Measurements from ENCODE around the gene IL1RN. TPM values are rescaled to one million over a fixed set of nuclear protein-coding genes. Genes with fewer than 3 reads are reported as not detected.

The IL1RN gene
- total and polyA plus RNA-seq, 8 donors: 0.37 to 3.1 (median 1.4) TPM; not detected in 1

DNA sequence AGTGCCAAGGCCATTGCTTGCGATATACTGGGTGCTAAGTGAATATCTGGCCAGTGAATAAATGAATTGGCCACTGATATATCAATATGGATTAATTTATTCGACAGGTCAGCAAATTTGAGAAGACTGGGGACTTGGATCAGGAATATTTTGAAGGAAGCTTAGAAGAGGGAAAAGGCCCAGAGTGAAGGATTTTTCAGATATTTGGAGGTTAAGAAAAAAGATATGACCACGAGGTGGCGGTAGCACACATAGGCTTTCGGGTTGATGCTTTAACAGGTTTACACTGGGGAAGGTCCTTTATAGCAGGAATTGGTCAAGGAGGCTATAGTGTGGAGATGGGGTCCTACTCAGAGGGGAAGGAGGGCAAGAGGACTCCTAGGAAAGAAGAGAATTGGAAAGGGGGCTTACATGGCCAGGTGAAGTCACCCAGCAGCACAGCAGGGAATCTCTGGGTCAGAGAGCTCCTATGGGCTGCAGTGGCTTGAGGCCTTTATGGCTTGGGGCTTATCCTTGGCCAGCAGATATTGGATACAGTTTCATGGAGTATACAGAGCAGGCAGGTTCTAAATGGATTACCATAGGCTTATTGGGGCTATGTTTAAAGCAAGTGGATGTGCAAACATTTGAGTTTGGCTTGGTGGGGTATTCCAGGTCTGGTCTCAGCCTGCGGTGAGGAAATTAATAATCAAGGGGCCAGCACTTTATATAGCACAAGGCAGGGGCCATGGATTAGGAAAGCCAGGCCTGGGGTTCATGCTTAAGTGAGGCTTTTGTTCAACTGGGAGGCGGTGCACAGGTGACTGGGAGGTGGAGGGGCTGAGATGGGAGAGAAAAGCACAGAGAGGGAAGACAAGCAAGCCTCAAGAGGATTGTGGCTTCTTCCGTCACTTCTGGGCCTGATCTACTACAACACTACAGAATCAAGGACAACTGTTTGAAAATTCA lies 9.7 kb downstream of the IL1RN start:
- no peaks in the 10 kb centered on the region for H3K27me3 ChIP-seq
- TF ChIP-seq, protein P1, sequence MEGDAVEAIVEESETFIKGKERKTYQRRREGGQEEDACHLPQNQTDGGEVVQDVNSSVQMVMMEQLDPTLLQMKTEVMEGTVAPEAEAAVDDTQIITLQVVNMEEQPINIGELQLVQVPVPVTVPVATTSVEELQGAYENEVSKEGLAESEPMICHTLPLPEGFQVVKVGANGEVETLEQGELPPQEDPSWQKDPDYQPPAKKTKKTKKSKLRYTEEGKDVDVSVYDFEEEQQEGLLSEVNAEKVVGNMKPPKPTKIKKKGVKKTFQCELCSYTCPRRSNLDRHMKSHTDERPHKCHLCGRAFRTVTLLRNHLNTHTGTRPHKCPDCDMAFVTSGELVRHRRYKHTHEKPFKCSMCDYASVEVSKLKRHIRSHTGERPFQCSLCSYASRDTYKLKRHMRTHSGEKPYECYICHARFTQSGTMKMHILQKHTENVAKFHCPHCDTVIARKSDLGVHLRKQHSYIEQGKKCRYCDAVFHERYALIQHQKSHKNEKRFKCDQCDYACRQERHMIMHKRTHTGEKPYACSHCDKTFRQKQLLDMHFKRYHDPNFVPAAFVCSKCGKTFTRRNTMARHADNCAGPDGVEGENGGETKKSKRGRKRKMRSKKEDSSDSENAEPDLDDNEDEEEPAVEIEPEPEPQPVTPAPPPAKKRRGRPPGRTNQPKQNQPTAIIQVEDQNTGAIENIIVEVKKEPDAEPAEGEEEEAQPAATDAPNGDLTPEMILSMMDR (IDR thresholded peaks at IDR 0.05): peak; percentile 31 to 65 (median 51)
- intact Hi-C loops (cut with DNase I): loop anchor here in 2 of 3 donors (5.0 kb wide), 1 partner anchor 65 kb away; no protein-coding TSS in a partner anchor
- 38 to 41% methylated on average over 8 of the region's 8 CpGs for WGBS, 2 donors
- no peak overlapping the region for H3K27ac ChIP-seq
- H3K9me3 ChIP-seq: no peaks in the 10 kb centered on the region
- no peak overlapping the region for H3K4me3 ChIP-seq
- peaks cover 0 to 15% (median 0%) of the 10 kb centered on the region in 3 donors for H3K4me1 ChIP-seq
- FAIRE-seq: no peak
- DNase-seq: peak in 2 of 6 donors; percentile 19 to 44
- no peaks in the 10 kb centered on the region for H3K36me3 ChIP-seq
- ATAC-seq: peak; percentile 56 to 75 (median 71)

DNA sequence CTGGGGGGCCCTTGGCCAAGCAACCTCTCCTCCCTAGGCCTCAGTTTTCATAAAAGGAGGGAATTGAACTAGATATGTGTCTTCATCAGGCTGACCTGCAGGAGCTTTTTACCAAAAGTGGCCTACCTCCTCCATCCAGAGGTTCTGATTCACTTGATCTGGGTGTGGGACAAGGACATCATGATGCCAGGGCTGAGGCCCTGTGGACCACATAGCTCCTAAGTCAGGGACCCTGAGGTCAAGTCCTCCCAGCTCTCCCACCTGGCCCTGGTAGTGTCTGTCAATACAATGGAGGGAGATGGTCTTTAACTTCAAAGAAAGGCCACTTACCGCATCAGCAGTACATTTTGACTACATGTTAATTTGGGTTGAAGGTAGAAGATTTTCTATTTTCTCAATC lies 10.4 kb downstream of the IL1RN start:
- ATAC-seq: no peak
- H3K4me3 ChIP-seq: no peak overlapping the region
- peaks cover 0 to 15% (median 0%) of the 10 kb centered on the region in 3 donors for H3K4me1 ChIP-seq
- no peaks in the 10 kb centered on the region for H3K36me3 ChIP-seq
- no peak overlapping the region for H3K27ac ChIP-seq
- 98 to 100% methylated on average over 1 of the region's 1 CpG for WGBS, 2 donors
- TF ChIP-seq, protein P1 (IDR thresholded peaks at IDR 0.05): no peak
- no peaks in the 10 kb centered on the region for H3K9me3 ChIP-seq
- no peak for FAIRE-seq
- intact Hi-C loops (cut with DNase I): loop anchor here in 2 of 3 donors (5.0 kb wide), 1 partner anchor 64 kb away; no protein-coding TSS in a partner anchor
- H3K27me3 ChIP-seq: no peaks in the 10 kb centered on the region
- DNase-seq: no peak

DNA sequence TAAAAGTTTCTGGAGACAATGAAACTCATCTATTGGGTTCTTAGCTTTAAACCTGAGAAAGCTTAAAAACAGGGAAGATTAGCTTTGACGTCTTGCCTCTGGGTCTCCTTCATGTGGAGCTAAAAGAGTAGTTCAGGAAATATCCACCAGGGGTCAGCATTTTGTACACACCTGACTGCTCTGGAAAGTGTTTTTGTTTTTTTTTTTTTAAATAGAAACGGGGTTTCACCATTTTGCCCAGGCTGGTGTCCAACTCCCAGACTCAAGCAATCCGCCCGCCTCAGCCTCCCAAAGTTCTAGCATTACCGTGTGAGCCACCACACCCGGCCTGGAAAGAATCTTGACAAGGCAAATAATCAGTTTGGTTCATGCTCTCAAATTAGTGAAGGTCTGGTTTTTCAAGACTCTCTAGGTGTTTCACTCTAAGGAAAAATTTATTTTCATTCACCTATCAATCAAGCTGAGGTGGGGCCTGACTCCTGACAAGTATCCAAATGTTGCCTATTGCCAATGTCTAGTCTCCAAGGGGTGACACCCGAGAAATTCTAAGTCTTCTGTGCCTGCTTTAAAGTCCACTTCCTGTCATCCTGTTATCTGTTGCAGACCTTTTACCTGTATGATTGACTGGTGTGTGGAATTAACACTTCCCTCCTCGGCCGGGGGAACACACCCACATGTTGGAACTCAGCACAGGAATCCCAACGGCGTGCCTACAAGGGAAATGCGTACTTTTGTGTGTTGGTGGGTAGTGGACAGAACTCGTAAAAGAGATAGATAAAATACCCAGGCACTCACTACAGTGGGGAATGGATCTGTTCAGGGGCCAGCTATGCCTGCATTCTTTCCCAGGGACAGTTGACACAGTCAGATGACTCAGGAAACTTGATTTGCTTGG lies 11.3 kb downstream of the IL1RN start:
- DNase-seq (peak in 4 of 6 donors; percentile 53 to 73 (median 69)), FAIRE-seq (no peak), ATAC-seq (peak; percentile 90 to 95 (median 94))
- Histone ChIP-seq H3K27ac (peak overlapping the region in 2 of 4 donors; percentile 49 to 50), H3K27me3 (no peaks in the 10 kb centered on the region), H3K9me3 (no peaks in the 10 kb centered on the region), H3K4me3 (no peak overlapping the region), H3K36me3 (no peaks in the 10 kb centered on the region), H3K4me1 (peaks cover 0 to 15% (median 0%) of the 10 kb centered on the region in 3 donors)
- TF ChIP-seq, protein P1 (IDR thresholded peaks at IDR 0.05): peak; percentile 73 to 86 (median 81)
- intact Hi-C loops (cut with DNase I): loop anchor here in 2 of 3 donors (5.0 kb wide), 1 partner anchor 64 kb away; no protein-coding TSS in a partner anchor
- 21 to 28% methylated on average over 13 of the region's 13 CpGs for WGBS, 2 donors

DNA sequence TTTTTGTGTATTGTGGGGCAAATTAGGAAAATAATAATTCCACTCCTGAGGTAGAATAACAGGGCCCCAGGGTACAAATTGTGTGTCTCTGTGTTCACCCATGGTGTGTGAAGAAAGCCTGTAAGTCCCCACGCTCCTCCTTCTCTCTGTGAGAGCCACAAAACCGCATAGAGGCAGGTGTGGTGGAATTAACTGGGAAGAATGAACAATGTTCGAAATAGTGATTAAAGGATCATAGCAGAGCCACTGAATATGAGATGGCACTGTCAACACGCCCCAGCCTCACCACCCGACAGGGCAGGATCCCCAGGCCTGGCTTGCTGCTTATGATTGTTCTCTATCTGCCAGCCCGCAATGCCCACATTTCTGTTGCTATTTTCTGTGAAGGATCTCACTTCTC lies 14.1 kb downstream of the IL1RN start:
- no peak overlapping the region for H3K4me3 ChIP-seq
- 87 to 94% methylated on average over 6 of the region's 6 CpGs for whole genome bisulfite sequencing, 2 donors
- FAIRE-seq (no peak), ATAC-seq (no peak), DNase-seq (no peak)
- no peaks in the 10 kb centered on the region for H3K9me3 ChIP-seq
- H3K27ac ChIP-seq: no peak overlapping the region
- intact Hi-C loops (cut with DNase I): no loop called here
- no peaks in the 10 kb centered on the region for H3K36me3 ChIP-seq
- no peaks in the 10 kb centered on the region for H3K27me3 ChIP-seq
- peaks cover 0 to 15% (median 0%) of the 10 kb centered on the region in 3 donors for H3K4me1 ChIP-seq
- TF ChIP-seq, protein P1 (IDR thresholded peaks at IDR 0.05): no peak
